SIG-M5 treated with dmso at 0.1 percent for 504 hours (cell line): ENCODE results near the gene ZNF784.

Source experiments
- DNase-seq: peaks from one replicate; lab custom pipeline; 2025; ENCODE audit not compliant: unreplicated experiment; lab: John Stamatoyannopoulos, UW

ZNF784 gene

GRCh38 chr19:55603581-55604292, 20.6 kb downstream of the ZNF784 start:
- DNase-seq: no peak

- DNase-seq: no peak
These were observed 21.3 kb downstream of the ZNF784 start for GRCh38 chr19:55603115-55603514.

GRCh38 chr19:55602104-55603001, 22.0 kb downstream of the ZNF784 start:
- DNase-seq: no peak

- no peak for DNase-seq
These were observed 23.3 kb downstream of the ZNF784 start for GRCh38 chr19:55601084-55601483.

- DNase-seq: no peak
These were observed 23.7 kb downstream of the ZNF784 start for GRCh38 chr19:55600662-55601028.

GRCh38 chr19:55599842-55600661, 24.3 kb downstream of the ZNF784 start, which contains the start of gene ZNF524:
TSS of gene ZNF524 (plus strand) at chr19:55600288. CDS start at chr19:55602113, 1,825 bp downstream.
- peak; percentile 81 for DNase-seq

- DNase-seq: peak; percentile 97
These were observed 24.9 kb downstream of the ZNF784 start, which contains the start of gene FIZ1 for GRCh38 chr19:55599468-55599841. TSS of gene FIZ1 (minus strand) at chr19:55599517. CDS start at chr19:55597865, 1,652 bp downstream.

GRCh38 chr19:55598719-55599467, 25.5 kb downstream of the ZNF784 start:
- DNase-seq: peak; percentile 95

- DNase-seq: no peak
These were observed 26.3 kb downstream of the ZNF784 start for GRCh38 chr19:55598034-55598433.

GRCh38 chr19:55597501-55597921, 26.9 kb downstream of the ZNF784 start:
- DNase-seq: no peak

- DNase-seq: no peak
These were observed 28.1 kb downstream of the ZNF784 start for GRCh38 chr19:55596304-55596703.

GRCh38 chr19:55594996-55595545, 29.3 kb downstream of the ZNF784 start:
- no peak for DNase-seq

- DNase-seq: no peak
These were observed 31.1 kb downstream of the ZNF784 start for GRCh38 chr19:55593096-55593772.

- DNase-seq: no peak
These were observed 31.8 kb downstream of the ZNF784 start for GRCh38 chr19:55592391-55593090.

GRCh38 chr19:55591555-55591954, 32.8 kb downstream of the ZNF784 start:
- no peak for DNase-seq

GRCh38 chr19:55590617-55591016, 33.7 kb downstream of the ZNF784 start:
- peak; percentile 32 for DNase-seq

GRCh38 chr19:55590109-55590508, 34.3 kb downstream of the ZNF784 start:
- DNase-seq: no peak

- DNase-seq: no peak
These were observed 35.6 kb downstream of the ZNF784 start for GRCh38 chr19:55588738-55589137.
